Fibroblast of lung (primary cell): ENCODE data around the gene PRXL2C.

Experiments
- EZH2 ChIP-seq: IDR thresholded peaks from 2 replicates; pipeline ENCODE4 v1.5.1; 2012; ENCODE audit warnings: low read length, control low read depth, mild to moderate bottlenecking; ENCODE audit errors: missing control alignments
- TF ChIP-seq, protein P1 (sequence below), 2 donors: IDR thresholded peaks in 1 of 2; conservative IDR thresholded peaks in 1 of 2; 1 replicate in 1 of 2; 2 replicates in 1 of 2; pipeline ENCODE4 v1.5.1; 2011 to 2012; ENCODE audit warnings: low read length in 2 of 2, control low read depth in 1 of 2, inconsistent platforms in 1 of 2, low read depth in 1 of 2, mild to moderate bottlenecking in 1 of 2

DNA sequence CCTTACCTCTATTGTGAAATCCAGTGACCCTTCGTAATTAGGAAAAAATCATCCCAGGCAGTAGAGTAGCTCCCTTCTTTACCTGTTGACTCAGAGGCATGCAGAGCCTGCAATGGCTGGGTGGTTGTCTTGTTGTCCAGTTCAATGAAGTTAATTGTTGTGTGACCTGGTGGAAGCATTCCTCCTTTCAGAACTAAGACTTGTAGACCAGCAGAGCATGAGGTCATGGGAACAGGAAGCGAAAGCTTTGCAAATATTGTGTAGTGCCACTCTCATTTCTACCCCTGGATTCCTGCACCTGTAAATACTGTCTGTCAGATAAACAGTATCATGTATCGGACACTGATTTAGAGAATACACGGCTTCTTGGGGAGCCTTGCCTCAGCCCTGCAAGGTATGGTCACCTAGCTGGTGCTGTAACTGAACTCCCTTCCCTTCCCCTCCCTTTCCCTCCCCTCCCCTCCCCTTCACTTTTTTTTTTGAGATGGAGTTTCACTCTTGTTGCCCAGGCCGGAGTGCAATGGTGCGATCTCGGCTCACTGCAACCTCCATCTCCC is 5.7 kb upstream of the PRXL2C start:
- TF ChIP-seq, protein P1, sequence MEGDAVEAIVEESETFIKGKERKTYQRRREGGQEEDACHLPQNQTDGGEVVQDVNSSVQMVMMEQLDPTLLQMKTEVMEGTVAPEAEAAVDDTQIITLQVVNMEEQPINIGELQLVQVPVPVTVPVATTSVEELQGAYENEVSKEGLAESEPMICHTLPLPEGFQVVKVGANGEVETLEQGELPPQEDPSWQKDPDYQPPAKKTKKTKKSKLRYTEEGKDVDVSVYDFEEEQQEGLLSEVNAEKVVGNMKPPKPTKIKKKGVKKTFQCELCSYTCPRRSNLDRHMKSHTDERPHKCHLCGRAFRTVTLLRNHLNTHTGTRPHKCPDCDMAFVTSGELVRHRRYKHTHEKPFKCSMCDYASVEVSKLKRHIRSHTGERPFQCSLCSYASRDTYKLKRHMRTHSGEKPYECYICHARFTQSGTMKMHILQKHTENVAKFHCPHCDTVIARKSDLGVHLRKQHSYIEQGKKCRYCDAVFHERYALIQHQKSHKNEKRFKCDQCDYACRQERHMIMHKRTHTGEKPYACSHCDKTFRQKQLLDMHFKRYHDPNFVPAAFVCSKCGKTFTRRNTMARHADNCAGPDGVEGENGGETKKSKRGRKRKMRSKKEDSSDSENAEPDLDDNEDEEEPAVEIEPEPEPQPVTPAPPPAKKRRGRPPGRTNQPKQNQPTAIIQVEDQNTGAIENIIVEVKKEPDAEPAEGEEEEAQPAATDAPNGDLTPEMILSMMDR (conservative IDR thresholded peaks at IDR 0.05 in 1 of 2, IDR thresholded peaks at IDR 0.05 in 1 of 2; ENCODE audit: low read depth in 1 of 2, low read length in 2 of 2) = no peak
- no peak for TF ChIP-seq EZH2
